SHP77 (cell line): ENCODE data around the gene PEX11B.
"Not testable (repeated sequence)": the region's sequence is repeated elsewhere in the genome, so short reads cannot be mapped to it uniquely, and the experiment has no call there.

Experiments
- DNase-seq, 2 experiments: peaks; one replicate each; lab custom pipeline; 2025; lab: John Stamatoyannopoulos, UW

Gene PEX11B

GRCh38 chr1:145952903-145953302 is 34.4 kb upstream of the PEX11B start:
- no peak for DNase-seq

- DNase-seq, result no peak
These were observed 33.0 kb upstream of the PEX11B start for GRCh38 chr1:145951526-145951925.

- no peak for DNase-seq
These were observed 30.7 kb upstream of the PEX11B start for GRCh38 chr1:145949219-145949618.

GRCh38 chr1:145947551-145947950 is 29.0 kb upstream of the PEX11B start:
- no peak for DNase-seq

- DNase-seq, result no peak
These were observed 28.0 kb upstream of the PEX11B start for GRCh38 chr1:145946477-145946986.

- DNase-seq, result no peak
These were observed 26.0 kb upstream of the PEX11B start for GRCh38 chr1:145944532-145944931.

- DNase-seq, result no peak
These were observed 24.4 kb upstream of the PEX11B start for GRCh38 chr1:145942871-145943270.

GRCh38 chr1:145942405-145942804 is 23.9 kb upstream of the PEX11B start:
- no peak for DNase-seq

GRCh38 chr1:145937436-145937835 is 18.9 kb upstream of the PEX11B start:
- DNase-seq, result no peak

GRCh38 chr1:145936247-145936646 is 17.7 kb upstream of the PEX11B start:
- DNase-seq, result no peak

GRCh38 chr1:145935708-145936107 is 17.2 kb upstream of the PEX11B start:
- no peak for DNase-seq

- not testable (repeated sequence) for DNase-seq
These were observed 14.0 kb upstream of the PEX11B start for GRCh38 chr1:145932522-145933009.

GRCh38 chr1:145927916-145928643 is 9.6 kb upstream of the PEX11B start:
- DNase-seq, result peak in 1 of 2 experiments; percentile 29

- DNase-seq, result peak; percentile 100
These were observed 8.8 kb upstream of the PEX11B start, which contains the start of gene RBM8A for GRCh38 chr1:145927063-145927886. Gene RBM8A, minus strand, starts transcription at chr1:145927484. Its CDS starts 58 bp downstream, at chr1:145927426.

GRCh38 chr1:145926686-145927062 is 8.2 kb upstream of the PEX11B start:
- DNase-seq, result peak in 1 of 2 experiments; percentile 44

GRCh38 chr1:145922266-145922665 is 3.7 kb upstream of the PEX11B start:
- DNase-seq, result no peak

- DNase-seq, result not testable (repeated sequence)
These were observed 1.8 kb upstream of the PEX11B start for GRCh38 chr1:145920297-145920696.

GRCh38 chr1:145918992-145919939 is 749 bp upstream of the PEX11B start:
- peak; percentile 68 to 71 for DNase-seq

- DNase-seq, result no peak
These were observed 922 bp downstream of the PEX11B start for GRCh38 chr1:145917595-145917994.

- DNase-seq, result no peak
These were observed 1.8 kb downstream of the PEX11B start for GRCh38 chr1:145916745-145917144.

- no peak for DNase-seq
These were observed 6.3 kb downstream of the PEX11B start for GRCh38 chr1:145912128-145912641.
